ENCODE results near the gene FITM1.

Gene FITM1

GRCh38 chr14:24130380-24130716, at the start of gene FITM1:
FITM1 (plus strand) TSS chr14:24130659; CDS start chr14:24131564, 905 bp downstream.
- TF ChIP-seq TEAD4 (IDR thresholded peaks at IDR 0.05) (no peak), REST (IDR thresholded peaks at IDR 0.05; ENCODE audit: low read depth) (no peak), EGR1 (IDR thresholded peaks at IDR 0.05) (no peak), FOXM1 (IDR thresholded peaks at IDR 0.05; ENCODE audit: borderline replicate concordance, low read depth) (no peak), CREB1 (IDR thresholded peaks at IDR 0.05; ENCODE audit: low read depth) (no peak)

GRCh38 chr14:24080888-24081738, 49.3 kb upstream of the FITM1 start:
- no peak for TF ChIP-seq RAD21 (IDR thresholded peaks at IDR 0.05; ENCODE audit: low read depth)
- TF ChIP-seq TCF12 (IDR thresholded peaks at IDR 0.05; ENCODE audit: low read depth) = no peak
- no peak for TF ChIP-seq CREB1 (IDR thresholded peaks at IDR 0.05; ENCODE audit: low read depth)
- no peak for TF ChIP-seq CEBPB (IDR thresholded peaks at IDR 0.05)
- TF ChIP-seq TEAD4 (IDR thresholded peaks at IDR 0.05) = peak; percentile 16; the same call in 1 of the 2 replicates
- no peak for TF ChIP-seq EGR1 (IDR thresholded peaks at IDR 0.05)
- no peak for TF ChIP-seq REST (IDR thresholded peaks at IDR 0.05; ENCODE audit: low read depth)
- peak; percentile 33; the same call in 1 of the 2 replicates for TF ChIP-seq MAX (IDR thresholded peaks at IDR 0.05)
- no peak for TF ChIP-seq FOXM1 (IDR thresholded peaks at IDR 0.05; ENCODE audit: borderline replicate concordance, low read depth)
- peak; percentile 56 for TF ChIP-seq TAF1 (IDR thresholded peaks at IDR 0.05; ENCODE audit: low read depth)
- TF ChIP-seq ZBTB7A (IDR thresholded peaks at IDR 0.05; ENCODE audit: low read depth) = no peak

- TF ChIP-seq USF1 (IDR thresholded peaks at IDR 0.05) = no peak
- no peak for TF ChIP-seq EP300 (IDR thresholded peaks at IDR 0.05; ENCODE audit: borderline replicate concordance)
- TF ChIP-seq YY1 (IDR thresholded peaks at IDR 0.05; ENCODE audit: low read depth) = no peak
- TF ChIP-seq RAD21 (IDR thresholded peaks at IDR 0.05; ENCODE audit: low read depth) = no peak
These were observed 48.7 kb upstream of the FITM1 start for GRCh38 chr14:24081739-24082211.

GRCh38 chr14:24082411-24083080, 47.9 kb upstream of the FITM1 start:
- no peak for TF ChIP-seq RAD21 (IDR thresholded peaks at IDR 0.05; ENCODE audit: low read depth)
- TF ChIP-seq CEBPB (IDR thresholded peaks at IDR 0.05) = no peak
- no peak for TF ChIP-seq NFIC (IDR thresholded peaks at IDR 0.05)
- no peak for TF ChIP-seq USF1 (IDR thresholded peaks at IDR 0.05)
- TF ChIP-seq YY1 (IDR thresholded peaks at IDR 0.05; ENCODE audit: low read depth) = no peak

GRCh38 chr14:24083462-24083861, 47.0 kb upstream of the FITM1 start:
- TF ChIP-seq NFIC (IDR thresholded peaks at IDR 0.05) = no peak
- no peak for TF ChIP-seq TCF12 (IDR thresholded peaks at IDR 0.05; ENCODE audit: low read depth)
- TF ChIP-seq EP300 (IDR thresholded peaks at IDR 0.05; ENCODE audit: borderline replicate concordance) = no peak

GRCh38 chr14:24084440-24084839, 46.0 kb upstream of the FITM1 start:
- peak; percentile 50; the same call in 1 of the 2 replicates for TF ChIP-seq TEAD4 (IDR thresholded peaks at IDR 0.05)
- TF ChIP-seq NFIC (IDR thresholded peaks at IDR 0.05) = peak; percentile 82
- TF ChIP-seq EP300 (IDR thresholded peaks at IDR 0.05; ENCODE audit: borderline replicate concordance) = no peak

- TF ChIP-seq YY1 (IDR thresholded peaks at IDR 0.05; ENCODE audit: low read depth) (no peak), ZBTB7A (IDR thresholded peaks at IDR 0.05; ENCODE audit: low read depth) (no peak), USF1 (IDR thresholded peaks at IDR 0.05) (no peak), CEBPB (IDR thresholded peaks at IDR 0.05) (no peak), REST (IDR thresholded peaks at IDR 0.05; ENCODE audit: low read depth) (no peak), EP300 (IDR thresholded peaks at IDR 0.05; ENCODE audit: borderline replicate concordance) (no peak), RAD21 (IDR thresholded peaks at IDR 0.05; ENCODE audit: low read depth) (no peak), TAF1 (IDR thresholded peaks at IDR 0.05; ENCODE audit: low read depth) (no peak), NFIC (IDR thresholded peaks at IDR 0.05) (no peak), EGR1 (IDR thresholded peaks at IDR 0.05) (no peak), MAX (IDR thresholded peaks at IDR 0.05) (no peak)
These were observed 45.2 kb upstream of the FITM1 start for GRCh38 chr14:24085215-24085614.

Data from Ishikawa (cell line).